PFSK-1 (cell line): ENCODE results near the gene BMP8B.

ENCODE experiments used
- FOXP2 ChIP-seq: optimal IDR thresholded peaks from 2 replicates; pipeline ENCODE3; 2011; ENCODE audit warnings: borderline replicate concordance, control low read depth, inconsistent platforms; ENCODE audit not compliant: insufficient read depth; ENCODE audit errors: extremely low read length, extremely low read depth
- POLR2AphosphoS5 ChIP-seq: IDR thresholded peaks from 2 replicates; pipeline ENCODE4 v1.6.1; 2012; ENCODE audit warnings: low read depth, mild to moderate bottlenecking, control low read depth, low read length, moderate library complexity
- SIN3A ChIP-seq: IDR thresholded peaks from 2 replicates; pipeline ENCODE4 v1.6.1; 2012; ENCODE audit warnings: mild to moderate bottlenecking, low read length, moderate library complexity, borderline replicate concordance; ENCODE audit not compliant: insufficient read depth
- TAF1 ChIP-seq: IDR thresholded peaks from 2 replicates; pipeline ENCODE4 v1.6.1; 2012; ENCODE audit warnings: low read length, control low read depth, borderline replicate concordance; ENCODE audit not compliant: insufficient read depth
- TF ChIP-seq, protein P1 (sequence below), 2 experiments: IDR thresholded peaks; 2 replicates each; pipeline versions ENCODE4 v1.6.1 to v1.8.0; 2011 to 2012; ENCODE audit warnings: low read depth in 2 of 2, low read length in 2 of 2, control low read depth in 1 of 2, inconsistent platforms in 1 of 2, mild to moderate bottlenecking in 1 of 2, moderate library complexity in 1 of 2; ENCODE audit not compliant: insufficient read depth in 1 of 2

BMP8B gene

DNA sequence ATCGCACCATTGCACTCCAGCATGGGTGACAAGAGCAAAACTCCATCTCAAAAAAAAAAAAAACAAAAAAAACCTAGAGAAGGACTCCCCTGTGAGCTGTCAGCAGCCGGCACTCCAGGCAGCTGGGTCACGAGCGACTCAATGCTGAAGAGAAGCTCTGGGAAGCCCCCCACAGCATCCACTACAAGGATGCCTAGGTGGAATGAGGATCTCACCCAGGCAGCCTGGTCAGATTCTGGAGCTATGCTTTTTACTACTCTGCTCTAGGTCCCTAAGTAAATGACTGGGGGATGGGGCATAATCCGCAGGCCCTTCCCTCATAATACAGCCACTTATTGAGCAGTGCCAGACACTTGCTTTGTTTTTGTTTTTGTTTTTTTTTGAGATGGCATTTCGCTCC is 6.6 kb downstream of the BMP8B start:
- no peak for TF ChIP-seq POLR2AphosphoS5
- no peak for TF ChIP-seq FOXP2

DNA sequence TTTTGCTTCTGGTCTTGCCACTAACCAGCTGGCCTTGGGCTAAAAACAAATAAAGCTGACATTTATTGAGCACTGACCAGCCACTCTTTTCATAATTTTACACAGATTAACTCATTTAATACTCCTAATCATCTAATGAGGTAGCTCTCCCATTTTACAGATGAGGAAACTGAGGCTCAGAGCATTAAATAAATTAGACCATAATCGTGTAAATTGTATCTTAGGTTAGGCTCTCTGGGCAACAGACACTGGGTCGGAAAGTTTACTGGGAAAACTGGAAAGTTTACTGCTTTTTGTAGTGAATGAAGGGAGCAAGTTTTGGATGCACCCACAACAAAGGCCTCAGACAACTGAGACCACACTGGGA is 7.3 kb downstream of the BMP8B start:
- TF ChIP-seq, protein P1, sequence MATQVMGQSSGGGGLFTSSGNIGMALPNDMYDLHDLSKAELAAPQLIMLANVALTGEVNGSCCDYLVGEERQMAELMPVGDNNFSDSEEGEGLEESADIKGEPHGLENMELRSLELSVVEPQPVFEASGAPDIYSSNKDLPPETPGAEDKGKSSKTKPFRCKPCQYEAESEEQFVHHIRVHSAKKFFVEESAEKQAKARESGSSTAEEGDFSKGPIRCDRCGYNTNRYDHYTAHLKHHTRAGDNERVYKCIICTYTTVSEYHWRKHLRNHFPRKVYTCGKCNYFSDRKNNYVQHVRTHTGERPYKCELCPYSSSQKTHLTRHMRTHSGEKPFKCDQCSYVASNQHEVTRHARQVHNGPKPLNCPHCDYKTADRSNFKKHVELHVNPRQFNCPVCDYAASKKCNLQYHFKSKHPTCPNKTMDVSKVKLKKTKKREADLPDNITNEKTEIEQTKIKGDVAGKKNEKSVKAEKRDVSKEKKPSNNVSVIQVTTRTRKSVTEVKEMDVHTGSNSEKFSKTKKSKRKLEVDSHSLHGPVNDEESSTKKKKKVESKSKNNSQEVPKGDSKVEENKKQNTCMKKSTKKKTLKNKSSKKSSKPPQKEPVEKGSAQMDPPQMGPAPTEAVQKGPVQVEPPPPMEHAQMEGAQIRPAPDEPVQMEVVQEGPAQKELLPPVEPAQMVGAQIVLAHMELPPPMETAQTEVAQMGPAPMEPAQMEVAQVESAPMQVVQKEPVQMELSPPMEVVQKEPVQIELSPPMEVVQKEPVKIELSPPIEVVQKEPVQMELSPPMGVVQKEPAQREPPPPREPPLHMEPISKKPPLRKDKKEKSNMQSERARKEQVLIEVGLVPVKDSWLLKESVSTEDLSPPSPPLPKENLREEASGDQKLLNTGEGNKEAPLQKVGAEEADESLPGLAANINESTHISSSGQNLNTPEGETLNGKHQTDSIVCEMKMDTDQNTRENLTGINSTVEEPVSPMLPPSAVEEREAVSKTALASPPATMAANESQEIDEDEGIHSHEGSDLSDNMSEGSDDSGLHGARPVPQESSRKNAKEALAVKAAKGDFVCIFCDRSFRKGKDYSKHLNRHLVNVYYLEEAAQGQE (IDR thresholded peaks at IDR 0.05; ENCODE audit: insufficient read depth in 1 of 2, low read depth in 2 of 2, low read length in 2 of 2), result no peak
- TF ChIP-seq SIN3A (no peak), FOXP2 (no peak), POLR2AphosphoS5 (no peak), TAF1 (no peak)

GRCh38 chr1:39779821-39780220 is 8.8 kb downstream of the BMP8B start:
- no peak for TF ChIP-seq POLR2AphosphoS5
- TF ChIP-seq TAF1, result no peak
- TF ChIP-seq SIN3A, result no peak
- no peak for TF ChIP-seq FOXP2
- TF ChIP-seq, protein P1 (IDR thresholded peaks at IDR 0.05; ENCODE audit: insufficient read depth in 1 of 2, low read depth in 2 of 2, low read length in 2 of 2), result no peak

- no peak for TF ChIP-seq FOXP2
- TF ChIP-seq TAF1, result no peak
- TF ChIP-seq SIN3A, result no peak
- TF ChIP-seq, protein P1 (IDR thresholded peaks at IDR 0.05; ENCODE audit: insufficient read depth in 1 of 2, low read depth in 2 of 2, low read length in 2 of 2), result no peak
- no peak for TF ChIP-seq POLR2AphosphoS5
Observed at GRCh38 chr1:39779137-39779536, 9.5 kb downstream of the BMP8B start.

DNA sequence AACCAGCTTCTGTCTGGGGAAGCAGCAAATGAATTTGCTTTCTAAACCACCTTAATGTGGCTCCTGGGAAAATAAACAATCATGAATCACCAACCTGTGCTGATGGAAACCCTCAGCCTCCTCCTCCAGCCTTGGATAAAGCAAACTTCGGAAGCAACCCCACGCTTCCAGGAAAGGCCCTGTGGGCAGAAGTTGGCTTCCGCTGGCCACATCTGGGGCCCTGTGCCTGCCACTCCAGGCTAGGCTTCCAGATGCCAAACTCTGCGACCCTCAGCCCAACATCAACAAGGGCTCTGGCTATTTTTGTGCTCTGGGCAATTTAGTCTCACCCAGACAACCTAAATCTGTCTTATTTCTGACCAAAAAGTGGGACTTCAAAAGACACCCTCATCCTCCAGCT is 11.4 kb downstream of the BMP8B start:
- TF ChIP-seq POLR2AphosphoS5 (no peak), SIN3A (no peak), FOXP2 (no peak), TAF1 (no peak)
- TF ChIP-seq, protein P1 (IDR thresholded peaks at IDR 0.05; ENCODE audit: insufficient read depth in 1 of 2, low read depth in 2 of 2, low read length in 2 of 2), result no peak

- TF ChIP-seq FOXP2, result no peak
- TF ChIP-seq SIN3A, result no peak
- no peak for TF ChIP-seq TAF1
- no peak for TF ChIP-seq POLR2AphosphoS5
- TF ChIP-seq, protein P1 (IDR thresholded peaks at IDR 0.05; ENCODE audit: insufficient read depth in 1 of 2, low read depth in 2 of 2, low read length in 2 of 2), result no peak
Observed at GRCh38 chr1:39776886-39777285, 11.8 kb downstream of the BMP8B start.
